Right lung (tissue), 5 donors: Measurements from ENCODE around the gene DNAAF9. TPM values are rescaled to one million over a fixed set of nuclear protein-coding genes. Genes with fewer than 3 reads are reported as not detected.

Experiments used
- DNase-seq, 2 donors: peaks; one replicate each; pipeline ENCODE4 v3.0.0-alpha.2; 2013
- polyA plus RNA-seq, 5 donors: library from polyadenylated mRNA; unstranded; fragments of 120-200 nt; gene quantifications; one replicate each; pipeline versions ENCODE4 v1.2.1 to v1.2.3, GENCODE V29; 2013; ENCODE audit warnings: inconsistent platforms in 1 of 5, low replicate concordance in 1 of 5; ENCODE audit not compliant: insufficient read length in 5 of 5, insufficient read depth in 1 of 5

Gene DNAAF9
- polyA plus RNA-seq, 5 donors: 19.5 to 26.7 (median 24.1) TPM

DNA sequence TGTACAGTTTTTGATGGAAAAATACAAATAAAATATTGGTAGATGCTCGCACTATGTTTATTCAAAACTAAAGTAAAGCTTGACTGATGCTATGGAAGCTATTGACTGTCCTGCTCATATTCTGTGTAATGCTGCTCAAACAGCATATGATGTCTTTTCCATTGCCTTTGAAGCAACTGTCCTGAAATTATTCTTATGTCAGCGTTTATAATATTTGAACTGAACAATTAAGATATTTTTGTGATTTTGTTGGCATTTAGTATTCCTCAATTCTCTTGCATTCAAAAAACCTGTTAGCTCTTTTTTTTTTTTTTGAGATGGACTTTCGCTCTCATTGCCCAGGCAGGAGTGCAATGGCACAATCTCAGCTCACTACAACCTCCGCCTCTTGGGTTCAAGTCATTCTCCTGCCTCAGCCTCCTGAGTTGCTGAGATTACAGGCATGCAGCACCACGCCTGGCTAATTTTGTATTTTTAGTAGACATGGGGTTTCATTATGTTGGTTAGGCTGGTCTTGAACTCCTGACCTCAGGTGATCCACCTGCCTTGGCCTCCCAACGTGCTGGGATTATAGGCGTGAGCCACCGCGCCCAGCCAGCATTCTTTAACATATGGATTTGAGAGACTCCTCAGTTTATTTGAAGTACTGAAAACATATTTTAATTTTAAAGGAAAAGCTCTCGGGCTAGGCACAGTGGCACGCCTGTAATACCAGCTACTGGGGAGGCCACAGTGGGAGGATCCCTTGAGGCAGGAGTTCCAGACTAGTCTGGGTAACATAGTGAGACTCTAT lies 5.3 kb upstream of the DNAAF9 start:
- no peak for DNase-seq

DNA sequence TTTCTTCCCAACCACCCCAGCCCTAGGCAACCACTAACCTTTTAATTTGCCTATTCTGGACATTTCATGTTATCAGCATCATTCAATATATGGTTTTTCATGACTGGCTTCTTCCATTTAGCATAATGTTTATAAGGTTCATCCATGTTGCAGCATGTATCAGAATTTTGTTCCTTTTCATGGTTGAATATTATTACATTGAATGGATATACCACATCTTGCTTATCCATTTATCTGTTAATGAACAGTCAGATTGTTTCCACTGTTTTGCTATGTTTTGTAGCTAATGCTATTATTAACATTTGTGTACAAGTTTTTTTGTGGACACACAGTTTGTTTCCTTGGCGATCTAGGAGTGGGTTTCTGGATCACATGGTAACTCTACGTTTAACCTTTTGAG lies 3.0 kb upstream of the DNAAF9 start:
- DNase-seq: no peak

DNA sequence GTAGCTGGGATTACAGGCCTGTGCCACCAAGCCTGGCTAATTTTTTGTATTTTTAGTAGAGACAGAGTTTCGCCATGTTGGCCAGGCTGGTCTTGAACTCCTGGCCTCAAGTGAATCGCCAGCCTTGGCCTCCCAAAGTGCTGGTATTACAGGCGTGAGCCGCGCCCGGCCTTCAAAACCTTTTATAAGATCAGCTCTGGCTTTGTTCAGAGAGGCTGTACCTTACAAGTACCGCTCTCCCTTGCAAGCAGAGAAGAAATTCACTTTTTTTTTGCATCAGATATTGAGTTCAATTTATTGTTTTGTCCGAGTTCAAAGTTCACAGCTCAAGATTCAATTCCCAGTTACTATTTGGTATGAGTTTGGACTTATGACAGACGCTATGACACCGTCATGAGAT lies 1.9 kb upstream of the DNAAF9 start:
- no peak for DNase-seq

DNA sequence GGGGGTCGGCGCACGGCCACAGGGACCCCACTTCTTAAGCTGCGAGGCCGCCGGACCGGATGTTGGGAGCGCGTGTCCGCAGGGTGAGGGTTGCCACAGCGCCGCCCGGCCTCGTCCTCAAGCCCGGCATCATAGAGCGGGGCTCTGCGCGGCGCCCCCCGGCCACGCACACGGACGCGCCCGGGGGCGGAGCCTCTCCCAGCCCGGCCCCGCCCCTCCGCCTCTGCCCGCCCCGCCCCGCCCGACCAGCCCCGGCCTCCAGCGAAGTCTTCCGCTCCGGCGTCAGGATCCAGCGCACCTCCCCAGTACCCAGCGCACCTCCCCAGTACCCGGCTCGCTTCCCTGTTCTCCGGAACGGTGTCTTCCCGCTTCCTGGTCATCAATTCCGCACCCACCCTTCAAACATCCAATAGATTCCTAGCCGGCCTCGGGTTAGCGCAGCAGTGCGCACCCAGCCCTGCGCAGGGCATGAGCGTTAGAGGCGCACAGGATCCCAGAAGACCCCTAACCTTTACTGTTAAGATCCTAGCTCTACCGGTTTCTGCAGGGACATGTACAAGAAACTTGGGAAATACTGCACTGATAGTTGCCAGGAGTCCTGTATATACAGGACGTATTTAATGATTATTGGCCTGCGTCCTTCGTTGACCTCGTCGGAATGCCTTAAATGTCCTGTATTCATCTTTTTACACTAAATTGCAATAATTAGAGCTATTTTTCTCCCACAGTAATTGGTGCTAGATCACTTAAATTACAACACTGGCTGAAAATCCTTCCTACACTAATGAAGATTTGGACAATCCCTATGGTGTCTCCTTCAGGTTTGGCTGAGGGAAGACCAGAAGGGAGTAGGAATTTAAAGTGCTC lies 535 bp upstream of the DNAAF9 start:
- peak; percentile 83 to 86 for DNase-seq

DNA sequence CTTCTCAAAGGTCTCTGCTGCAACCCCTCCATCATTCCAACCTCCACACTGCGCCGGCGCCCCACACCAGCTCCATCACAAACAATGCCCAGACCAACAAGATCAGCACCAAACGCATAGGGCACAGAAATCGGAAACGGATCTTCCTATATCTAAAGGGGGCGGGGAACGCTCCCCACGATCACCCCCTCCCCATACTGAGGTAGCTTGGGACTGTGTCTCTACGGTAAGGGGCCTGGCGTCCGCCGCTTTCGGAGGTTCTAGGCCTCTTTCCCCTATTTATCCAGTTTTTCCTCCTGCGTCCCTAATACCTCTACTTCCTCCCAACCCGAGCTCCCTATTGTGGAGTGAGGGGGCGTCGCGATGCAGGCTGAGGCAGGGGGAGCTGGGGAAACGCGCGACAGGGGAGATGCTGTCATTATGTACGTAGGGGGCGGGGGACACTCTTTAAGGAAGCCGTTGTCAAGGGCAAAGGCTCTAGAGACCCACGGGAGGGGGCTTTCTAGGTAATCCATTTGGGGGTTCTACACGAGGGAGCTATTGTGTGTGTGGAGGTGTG lies 909 bp downstream of the DNAAF9 start:
- peak; percentile 31 to 58 for DNase-seq

DNA sequence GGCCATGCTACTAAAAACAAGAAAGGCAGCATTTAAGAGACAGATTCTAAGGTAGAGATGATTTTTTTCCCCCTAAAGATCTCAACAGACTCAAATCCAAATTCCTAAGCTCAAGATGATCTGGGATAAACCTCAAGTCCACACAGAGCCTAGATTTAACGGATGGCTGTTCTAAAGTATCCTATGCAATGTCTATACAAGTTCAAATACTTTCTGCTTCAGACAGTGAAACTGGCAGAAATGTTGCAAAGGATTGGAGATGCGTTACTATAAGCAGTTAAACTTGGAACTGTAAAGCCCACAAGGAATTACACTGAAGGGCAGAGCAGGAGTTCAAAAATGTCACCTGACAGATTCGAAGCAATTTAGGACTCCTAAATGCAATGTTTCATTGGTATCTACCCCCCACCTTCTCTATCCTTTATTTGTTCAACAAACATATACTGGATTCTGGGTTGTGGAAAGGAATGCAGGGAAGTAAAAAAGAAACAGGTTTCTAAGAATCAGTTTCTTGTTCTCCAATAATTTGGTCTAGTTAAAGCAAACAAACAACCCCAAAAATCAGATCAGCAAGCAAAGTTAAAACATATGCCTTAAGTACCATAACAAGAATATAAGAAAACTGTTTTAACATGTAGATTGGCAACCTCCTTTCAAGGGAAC lies 1.6 kb downstream of the DNAAF9 start:
- no peak for DNase-seq

DNA sequence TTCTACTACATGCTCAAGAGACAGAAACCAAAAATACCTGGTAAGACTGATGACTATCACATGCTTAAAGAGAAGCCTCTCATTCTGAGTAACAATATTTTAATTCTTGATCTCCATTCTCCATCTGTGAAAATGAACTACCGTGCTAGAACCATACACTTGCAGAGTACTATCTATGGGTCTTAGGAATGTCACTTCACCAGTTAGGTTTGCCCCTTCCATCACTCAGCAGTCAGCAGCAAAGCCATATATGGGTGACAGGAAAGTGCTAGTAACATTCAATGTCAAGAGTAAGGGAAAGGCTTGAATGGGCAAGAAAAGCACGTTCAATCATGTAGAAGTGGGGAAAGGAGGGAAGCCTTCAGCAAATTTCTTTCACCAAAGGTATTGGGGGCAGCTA lies 2.3 kb downstream of the DNAAF9 start:
- DNase-seq: no peak

DNA sequence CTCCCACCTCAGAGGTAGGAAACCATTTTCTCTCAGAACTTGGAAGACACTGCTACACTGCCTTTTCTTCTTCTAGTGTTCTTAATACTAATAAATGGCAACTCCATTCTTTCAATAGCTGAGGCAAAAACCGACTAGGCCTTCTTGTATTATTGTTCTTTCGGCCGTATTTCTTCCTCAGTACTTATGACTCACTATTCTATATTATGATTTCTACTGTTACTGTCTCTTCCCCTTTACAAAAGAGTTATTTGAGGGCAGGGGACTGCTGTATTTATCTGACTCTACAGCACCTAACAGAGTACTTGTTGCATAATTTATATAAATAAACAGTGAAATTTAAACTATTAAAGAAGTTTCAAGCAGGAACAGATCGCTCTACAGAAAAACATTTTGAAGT lies 3.1 kb downstream of the DNAAF9 start:
- DNase-seq: no peak

DNA sequence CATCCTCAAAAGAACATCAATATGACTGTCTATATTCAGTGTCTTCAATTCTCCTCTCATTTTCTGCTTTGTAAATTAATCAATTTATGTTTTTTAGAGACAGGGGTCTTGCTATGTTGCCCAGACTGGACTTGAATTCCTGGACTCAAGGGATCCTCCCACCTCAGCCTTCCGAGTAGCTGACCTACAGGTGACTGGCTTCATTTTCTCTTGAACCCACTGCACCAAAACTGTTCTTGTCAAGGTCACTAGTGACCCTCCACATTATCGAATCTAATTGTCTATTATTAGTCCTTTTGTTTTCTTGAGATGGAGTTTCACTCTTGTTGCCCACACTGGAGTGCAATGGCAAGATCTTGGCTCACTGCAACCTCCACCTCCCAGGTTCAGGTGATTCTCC lies 3.7 kb downstream of the DNAAF9 start:
- DNase-seq: no peak

DNA sequence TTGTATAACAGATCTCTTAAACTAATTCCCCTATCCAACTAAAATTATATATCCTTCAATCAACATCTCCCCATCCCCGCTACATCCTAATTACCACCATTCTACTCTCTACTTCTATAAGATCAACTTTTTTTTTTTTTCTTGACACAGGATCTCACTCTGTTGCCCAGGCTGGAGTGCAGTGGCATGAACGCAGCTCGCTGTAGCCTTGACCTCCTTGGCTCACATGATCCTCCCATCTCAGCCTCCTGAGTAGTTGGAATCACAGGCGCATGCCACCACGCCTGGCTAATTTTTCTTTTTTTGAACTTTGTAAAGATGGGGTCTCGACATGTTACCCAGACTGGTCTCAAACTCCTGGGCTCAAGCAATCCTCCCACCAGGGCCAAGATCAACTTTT lies 5.0 kb downstream of the DNAAF9 start:
- no peak for DNase-seq

DNA sequence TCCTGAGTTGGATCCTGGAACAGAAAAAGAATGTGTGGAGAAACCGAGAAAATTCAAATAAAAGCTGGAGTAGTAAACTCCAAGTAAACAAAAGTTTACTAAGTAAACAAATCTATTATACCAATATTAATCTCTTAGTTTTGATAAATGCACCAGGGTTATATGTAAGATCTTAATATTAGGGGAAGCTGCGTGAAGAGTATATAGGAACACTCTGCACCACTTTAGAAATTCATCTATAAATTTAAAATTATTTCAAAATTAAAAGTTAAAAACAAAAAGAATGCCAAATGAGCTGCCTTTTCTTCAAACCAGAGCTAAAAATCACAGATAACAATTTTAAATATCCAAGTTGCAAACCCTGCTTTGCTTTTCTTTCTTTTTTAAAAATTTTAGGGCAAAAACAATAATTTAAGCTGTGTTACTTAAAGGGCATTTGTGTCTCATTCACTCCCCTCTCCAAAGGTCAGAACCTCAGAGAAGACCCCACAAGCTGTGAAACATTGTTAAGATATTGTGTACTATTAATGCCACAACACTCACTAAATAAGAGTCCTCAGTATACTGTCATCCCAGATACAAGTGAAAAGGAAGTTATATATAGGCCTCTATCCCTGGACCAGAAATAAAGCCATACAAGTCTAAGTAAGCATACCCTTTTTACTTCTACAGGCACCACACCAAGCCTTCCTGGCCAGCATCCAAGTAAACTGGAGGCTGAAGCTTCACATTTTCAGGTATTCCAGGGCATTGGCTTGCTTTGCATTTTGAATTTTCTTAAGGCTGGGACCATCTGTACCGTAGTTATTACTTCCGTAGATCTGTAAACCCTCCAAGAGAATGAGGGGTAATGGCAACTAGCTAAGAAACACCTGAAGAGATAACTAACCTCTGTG lies 7.0 kb downstream of the DNAAF9 start:
- DNase-seq: no peak

DNA sequence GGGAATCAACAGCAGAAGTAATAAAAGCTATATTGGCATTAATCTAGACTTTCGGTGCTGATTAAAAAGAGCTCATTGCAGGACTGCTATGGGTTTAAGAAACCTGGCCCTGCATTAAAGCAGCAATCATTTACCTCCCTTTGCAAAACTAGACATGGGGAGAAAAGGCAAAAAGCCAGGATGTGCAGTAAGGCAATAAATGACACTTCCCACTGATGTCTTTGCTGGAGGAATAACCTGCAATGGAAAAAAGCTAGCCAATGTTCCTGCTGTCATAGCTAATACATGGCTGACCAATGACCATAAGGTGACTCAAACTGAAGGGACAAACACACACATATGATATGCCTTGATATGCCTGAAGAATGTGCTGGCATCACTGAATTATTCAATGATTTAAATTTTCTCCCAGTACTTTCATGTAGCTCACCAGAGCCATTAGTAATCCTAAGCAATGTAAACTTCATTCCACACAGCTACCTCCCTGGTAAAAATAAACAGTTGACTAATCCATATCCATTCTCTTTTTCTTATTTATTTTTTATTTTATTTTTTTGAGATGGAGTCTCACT lies 8.7 kb downstream of the DNAAF9 start:
- DNase-seq: no peak

DNA sequence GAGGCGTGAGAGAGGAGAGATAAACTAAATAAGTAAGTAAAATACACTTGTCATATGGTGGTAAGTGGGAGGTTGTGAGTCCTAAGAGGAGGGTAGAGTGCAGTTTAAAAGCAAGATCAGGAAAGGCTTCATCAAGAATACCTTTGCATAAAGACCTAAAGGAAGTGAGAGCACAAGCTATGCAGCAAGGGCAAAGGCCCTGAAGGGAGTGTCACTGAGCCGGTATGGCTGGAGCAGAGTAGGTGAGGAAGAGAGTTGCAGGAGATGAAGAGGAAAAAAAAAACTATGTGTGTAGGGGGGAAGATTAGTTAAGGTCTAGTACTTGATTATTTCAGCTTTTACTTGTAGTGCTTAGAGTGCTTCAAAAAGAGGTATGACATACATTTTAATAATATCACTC lies 11.0 kb downstream of the DNAAF9 start:
- DNase-seq: no peak

DNA sequence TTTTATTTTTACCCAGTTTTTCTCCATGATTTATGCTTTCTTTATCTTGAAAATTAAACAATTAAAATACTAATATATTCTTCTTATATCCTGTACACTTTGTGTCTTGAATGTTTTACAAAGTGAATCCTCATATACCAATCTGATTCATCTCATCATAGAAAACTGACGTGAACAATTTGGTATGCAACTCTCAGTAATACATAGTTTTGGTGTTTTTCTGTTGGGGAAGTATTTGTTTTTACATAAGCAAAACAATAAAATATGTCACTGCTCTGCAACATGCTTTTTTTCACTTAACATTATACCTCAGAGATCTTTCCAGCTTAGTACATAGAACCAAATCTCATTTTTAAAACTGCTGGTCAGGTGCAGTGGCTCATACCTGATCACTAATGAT lies 14.7 kb downstream of the DNAAF9 start:
- DNase-seq: no peak

DNA sequence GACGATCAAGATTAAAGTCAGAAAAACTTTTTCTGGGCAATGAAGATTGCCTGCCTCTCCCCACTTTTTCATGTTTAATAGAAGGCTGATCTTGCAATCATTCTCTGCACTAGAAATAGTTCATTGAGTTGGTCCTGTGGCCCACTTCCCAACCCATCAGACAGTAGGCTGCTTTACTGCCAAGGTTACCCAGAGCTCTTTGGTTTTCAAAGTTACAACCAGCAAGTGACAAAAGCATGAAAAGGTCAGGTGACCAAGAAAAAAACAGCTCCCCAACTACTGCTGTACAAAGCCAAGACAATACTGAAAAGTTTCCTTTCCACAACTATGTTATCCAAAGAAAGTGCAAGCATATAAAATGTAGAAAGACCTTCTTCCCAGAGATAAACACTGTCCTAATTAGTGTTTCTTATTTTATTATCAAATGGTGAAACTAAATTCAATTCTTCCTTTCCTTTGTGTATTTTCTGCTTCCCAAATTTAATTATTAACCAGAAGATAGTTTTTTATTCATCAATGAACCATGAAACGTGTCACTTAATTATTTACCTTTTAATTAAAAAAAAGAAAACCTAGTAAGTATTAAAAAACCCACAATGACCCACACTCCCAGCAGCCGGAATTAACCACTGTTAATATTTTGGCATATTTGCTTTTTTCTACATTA lies 16.6 kb downstream of the DNAAF9 start:
- no peak for DNase-seq

DNA sequence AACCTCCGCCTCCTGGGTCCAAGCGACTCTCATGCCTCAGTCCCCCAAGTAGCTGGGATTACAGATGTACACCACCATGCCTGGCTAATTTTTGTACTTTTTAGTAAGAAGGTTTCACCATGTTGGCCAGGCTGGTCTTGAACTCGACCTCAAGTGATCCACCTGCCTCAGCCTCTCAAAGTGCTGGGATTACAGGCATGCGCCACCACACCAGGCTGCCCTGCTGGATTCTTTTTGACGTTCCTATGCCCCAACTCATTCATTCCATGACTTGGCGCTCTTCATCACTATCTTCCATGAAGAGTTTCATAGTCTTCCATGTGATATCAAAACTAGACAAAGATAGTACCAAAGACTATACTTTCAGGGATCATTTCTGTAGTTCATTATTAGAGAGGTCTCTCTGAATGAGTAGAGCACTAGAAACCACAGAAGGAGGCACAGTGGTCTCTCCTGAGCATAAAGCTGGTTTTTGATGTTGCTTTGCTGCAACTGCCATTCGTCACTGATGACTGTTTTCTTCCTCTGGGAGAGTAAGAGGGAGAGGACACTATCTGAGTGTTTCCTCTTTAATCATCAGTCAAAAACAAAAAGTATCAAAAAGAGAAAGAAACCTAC lies 23.5 kb downstream of the DNAAF9 start:
- no peak for DNase-seq

DNA sequence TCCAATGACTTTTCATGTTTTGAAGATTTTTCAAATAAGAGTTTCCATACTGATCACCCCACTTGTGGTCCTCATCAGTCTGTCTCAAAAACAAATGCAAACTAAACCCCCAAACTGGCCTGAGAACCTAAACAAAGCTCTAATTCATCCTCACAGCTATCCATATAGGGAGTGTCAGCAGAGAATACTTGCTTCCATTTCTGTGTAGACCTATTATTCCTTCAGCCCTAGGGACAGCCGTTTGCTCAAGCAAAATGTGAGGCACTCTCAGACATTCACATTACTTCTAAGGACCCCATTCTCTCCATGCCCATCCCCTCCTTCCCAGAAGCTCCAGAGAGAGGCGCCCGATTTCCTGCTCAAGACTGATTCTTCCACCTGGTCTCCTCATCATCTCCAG lies 24.6 kb downstream of the DNAAF9 start:
- DNase-seq: no peak

DNA sequence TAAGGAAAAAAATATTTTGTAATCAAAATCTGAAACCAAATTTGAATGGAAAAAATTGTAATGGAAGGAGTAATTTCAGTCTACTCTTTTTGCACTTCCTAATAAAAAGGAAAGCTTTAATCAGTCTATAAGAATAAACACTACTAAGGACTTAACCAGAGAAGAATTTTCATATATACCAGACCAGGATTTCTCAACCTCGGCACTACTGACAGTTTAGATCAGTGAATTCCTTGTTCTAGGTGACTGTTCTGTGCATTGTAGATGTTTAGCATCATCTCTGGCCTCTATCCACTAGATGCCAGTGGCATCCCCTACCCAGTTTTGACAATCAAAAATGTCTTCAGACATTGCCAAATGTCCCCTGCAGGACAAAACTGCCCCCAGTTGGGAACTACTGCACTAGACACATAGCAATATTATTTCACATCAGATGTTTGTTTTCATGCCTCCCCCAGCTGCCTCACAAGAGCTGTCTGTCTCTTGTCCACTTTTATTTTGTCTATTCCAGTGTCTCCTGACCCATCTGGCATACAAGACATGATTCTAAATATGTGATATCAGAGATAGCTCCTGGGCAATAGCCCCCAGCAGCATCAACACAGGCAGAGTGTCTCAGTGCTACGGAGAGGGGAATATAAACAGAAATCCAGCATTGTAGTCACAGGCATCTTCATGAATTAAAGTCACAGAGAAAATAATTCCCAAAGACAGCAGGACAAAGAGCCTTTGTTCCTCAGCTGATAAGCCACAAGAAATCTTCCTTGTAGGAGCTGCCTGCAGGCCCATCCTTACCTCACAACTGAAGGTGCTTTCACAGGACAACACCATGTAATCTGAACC lies 27.0 kb downstream of the DNAAF9 start:
- DNase-seq: no peak

DNA sequence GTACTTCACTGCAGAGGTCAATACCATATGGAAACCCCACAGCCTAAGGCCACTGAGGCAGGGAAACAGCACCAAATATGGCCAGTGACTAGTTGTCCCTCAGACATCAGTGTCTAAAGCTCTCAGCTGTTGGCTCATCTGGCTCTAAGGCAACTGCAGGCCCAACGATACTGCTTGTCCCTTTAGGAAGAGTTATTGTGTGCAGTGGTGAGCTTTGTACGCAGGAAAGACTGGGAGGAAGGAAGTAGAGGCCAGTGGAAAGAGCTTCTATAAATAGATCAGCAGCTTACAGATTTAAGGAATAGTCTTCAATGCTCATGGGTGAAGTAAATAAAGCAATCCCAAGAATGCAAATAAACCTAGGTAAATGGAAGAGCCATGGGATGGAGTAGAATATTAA lies 29.3 kb downstream of the DNAAF9 start:
- DNase-seq: no peak
